TTC549 (cell line): ENCODE results near the gene IL22RA2.
"Not testable (repeated sequence)": the region's sequence is repeated elsewhere in the genome, so short reads cannot be mapped to it uniquely, and the experiment has no call there.

ENCODE experiments used
- FAIRE-seq: peaks from 2 replicates; lab custom pipeline; 2012; peaks lifted over from hg19 to GRCh38; lab: Jason Lieb, UNC

Gene IL22RA2

DNA sequence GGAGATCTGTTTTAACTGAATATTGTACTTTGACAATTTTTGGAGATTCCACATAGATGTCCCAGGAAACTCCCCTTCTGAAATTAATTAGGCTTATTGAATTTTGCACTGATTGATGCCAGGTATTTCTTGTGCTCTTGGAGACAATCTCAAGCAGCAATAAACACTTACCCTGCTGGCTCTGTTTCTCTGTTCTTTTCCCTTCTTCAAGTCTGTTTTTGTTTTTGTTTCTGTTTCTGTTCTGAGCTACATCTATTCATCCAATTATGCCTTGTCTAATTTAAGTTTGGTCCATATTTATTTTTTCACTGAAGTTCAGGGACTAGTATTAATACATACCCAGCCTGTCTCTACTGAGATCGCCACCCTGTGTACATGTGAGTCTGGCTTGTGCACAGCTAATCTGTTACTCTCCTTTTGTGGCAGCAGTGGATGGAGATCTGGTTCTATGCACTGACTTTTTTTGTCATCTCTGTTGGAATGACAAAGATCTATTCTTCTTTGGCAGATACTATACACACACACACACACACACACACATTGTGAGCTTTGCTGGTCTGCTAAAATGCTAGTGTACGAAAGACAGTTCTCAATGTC is 51.9 kb downstream of the IL22RA2 start:
- FAIRE-seq = no peak

DNA sequence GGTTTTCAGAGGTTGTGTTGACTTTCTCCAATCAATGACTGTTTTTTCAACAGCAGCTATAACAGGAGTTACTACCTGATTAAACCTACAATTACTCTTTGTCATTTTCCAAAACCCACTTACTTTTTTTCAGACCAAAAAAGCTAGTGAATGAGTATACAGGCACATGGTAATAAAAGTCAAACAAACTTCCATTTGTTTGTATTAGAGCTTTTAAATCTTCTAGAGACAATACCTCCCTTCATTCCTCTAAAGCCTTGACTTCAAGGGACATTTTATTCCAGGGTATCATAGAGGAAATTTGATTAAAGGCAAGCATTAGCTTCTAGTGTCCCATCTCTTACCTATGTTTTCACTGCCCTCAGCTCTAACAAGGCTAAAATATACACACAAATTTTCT is 52.7 kb downstream of the IL22RA2 start:
- no peak for FAIRE-seq

- FAIRE-seq = no peak
Observed at GRCh38 chr6:137119196-137120104, 54.0 kb downstream of the IL22RA2 start.

DNA sequence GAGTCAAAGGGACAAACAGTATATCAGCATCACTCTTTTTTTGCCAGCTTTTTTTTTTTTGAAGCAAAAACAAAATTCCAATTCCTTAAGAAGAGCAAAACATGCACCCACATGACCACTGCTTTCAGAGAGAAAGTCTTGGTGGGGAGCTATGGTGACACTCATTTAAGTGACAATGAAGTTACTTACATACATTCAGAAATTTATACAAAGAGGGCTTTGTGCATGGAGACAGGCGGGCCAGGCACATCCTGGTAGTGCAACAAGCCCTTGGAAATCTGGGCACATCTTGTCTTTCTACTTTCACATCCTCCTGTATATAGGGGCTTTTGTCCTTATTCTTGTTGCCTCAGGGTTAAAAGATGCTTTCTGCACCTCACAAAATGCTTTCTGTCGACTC is 55.9 kb downstream of the IL22RA2 start:
- no peak for FAIRE-seq

DNA sequence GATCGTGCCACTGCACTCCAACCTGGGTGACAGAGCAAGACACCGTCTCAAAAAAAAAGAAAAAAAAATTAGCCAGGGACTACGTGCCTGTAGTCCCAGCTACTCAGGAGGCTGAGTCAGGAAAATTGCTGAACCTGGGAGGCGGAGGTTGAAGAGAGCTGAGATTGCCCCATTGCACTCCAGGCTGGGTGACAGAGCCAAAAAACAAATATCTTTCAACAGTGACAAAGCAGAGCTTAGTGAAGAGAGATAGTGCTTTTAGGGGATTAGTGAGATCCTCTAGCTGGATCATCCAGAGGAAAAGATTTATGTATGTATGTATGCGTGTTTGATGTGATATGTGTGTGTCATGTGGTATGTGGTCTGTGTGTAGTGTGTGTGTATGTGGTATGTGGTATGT is 56.6 kb downstream of the IL22RA2 start:
- FAIRE-seq = no peak

DNA sequence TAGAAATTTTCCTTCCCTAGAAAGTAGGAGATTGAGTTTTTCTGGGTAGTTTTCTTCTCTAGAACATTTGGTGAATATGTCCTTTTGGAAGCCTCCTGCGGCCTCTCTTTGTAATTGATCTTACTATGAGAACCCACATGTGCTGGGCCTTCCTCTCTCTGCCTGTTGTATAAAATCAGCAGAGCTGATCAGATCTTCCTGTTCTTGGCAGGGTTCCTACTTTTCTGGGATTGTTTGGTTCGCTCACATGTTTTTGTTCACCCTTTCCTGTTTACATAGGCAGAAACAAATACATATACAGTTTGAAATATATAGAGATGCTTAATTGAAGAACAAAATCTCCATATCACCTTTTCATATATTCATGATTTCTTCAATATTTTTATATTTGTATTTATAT is 57.8 kb downstream of the IL22RA2 start:
- peak; percentile 68 for FAIRE-seq

- FAIRE-seq = no peak
Observed at GRCh38 chr6:137112067-137112355, 61.4 kb downstream of the IL22RA2 start.

DNA sequence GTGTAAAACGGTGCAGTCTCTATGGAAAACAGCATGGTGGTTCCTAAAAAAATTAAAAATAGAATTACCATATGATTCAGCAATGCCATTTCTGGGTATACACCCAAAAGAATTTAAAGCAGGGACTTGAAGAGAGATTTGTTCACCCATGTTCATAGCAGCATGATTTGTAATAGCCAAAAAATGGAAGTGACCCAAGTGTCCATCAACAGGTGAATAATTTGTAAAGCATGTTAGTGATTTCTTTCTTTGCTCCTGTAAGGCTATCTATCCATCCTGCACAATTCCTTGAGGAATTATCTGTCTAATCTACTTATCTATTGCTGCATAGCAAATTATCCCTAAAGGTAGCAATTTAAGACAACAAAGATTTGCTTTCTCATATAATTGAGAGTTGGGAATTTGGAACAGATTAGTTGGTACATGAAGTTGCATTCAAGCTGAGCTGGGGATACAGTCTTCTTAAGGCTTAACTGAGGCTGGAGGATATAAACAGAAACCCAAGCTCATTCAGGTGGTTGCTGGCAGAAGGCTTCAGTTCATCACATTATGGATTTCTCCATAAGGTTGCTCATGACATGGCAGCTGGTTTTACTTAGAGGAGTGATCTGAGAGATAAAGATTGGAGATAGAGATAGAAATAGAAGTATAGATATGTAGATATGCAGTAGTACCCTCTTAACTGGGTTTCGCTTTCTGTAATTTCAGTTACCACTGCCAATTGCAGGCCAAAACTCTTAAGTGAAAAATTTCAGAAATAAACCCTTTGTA is 62.0 kb downstream of the IL22RA2 start:
- FAIRE-seq = no peak

GRCh38 chr6:137107767-137108105 is 65.7 kb downstream of the IL22RA2 start:
- no peak for FAIRE-seq

DNA sequence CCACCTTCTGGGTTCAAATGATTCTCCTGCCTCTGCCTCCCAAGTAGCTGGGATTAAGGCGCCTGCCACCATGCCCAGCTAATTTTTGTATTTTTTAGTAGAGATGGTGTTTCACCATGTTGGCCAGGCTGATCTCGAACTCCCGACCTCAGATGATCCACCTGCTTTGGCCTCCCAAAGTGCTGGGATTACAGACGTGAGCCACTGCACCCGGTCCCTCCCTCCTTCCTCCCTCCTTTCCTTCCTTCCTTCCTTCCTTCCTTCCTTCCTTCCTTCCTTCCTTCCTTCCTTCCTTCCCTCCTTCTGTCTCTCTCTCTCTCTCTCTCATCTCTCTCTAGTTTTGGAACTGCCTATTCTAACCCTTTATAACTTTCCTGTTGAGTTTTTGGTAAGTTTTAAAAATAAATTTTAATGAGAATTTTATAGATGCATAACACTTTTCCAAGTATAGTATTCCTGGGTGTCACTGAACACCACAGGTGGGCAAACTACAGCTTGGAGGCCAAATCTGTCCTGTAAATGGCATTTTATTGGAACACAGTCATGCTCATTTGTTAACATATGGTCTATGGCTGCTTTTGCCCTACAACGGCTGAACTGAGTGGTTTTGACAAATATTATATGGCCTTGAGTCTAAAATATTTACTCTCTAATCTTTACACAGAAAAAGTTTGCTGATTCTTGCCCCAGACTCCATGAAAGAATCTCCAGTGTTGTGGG is 66.2 kb downstream of the IL22RA2 start:
- not testable (repeated sequence) for FAIRE-seq

DNA sequence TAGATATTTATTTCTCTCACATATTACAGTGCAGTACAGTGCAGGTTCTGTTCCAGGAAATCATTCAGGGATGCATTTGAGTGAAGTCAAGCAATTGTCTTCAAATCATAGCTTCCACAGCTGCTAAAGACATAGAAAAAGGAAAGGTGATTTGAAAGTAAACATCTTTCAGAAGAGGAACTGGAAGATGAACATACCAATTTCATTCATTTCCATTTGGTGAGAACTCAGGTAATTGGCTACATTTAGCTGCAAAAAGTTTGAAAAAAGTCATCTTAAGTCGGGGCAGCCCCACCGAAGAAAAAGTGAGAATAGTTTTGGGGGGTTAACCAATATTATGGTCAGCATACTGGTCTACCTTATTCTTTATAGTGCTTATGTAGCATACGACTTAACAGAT is 67.3 kb downstream of the IL22RA2 start:
- no peak for FAIRE-seq

- FAIRE-seq = no peak
Observed at GRCh38 chr6:137105375-137105774, 68.1 kb downstream of the IL22RA2 start.

GRCh38 chr6:137104926-137105325 is 68.5 kb downstream of the IL22RA2 start:
- no peak for FAIRE-seq

- no peak for FAIRE-seq
Observed at GRCh38 chr6:137102851-137103492, 70.5 kb downstream of the IL22RA2 start.

DNA sequence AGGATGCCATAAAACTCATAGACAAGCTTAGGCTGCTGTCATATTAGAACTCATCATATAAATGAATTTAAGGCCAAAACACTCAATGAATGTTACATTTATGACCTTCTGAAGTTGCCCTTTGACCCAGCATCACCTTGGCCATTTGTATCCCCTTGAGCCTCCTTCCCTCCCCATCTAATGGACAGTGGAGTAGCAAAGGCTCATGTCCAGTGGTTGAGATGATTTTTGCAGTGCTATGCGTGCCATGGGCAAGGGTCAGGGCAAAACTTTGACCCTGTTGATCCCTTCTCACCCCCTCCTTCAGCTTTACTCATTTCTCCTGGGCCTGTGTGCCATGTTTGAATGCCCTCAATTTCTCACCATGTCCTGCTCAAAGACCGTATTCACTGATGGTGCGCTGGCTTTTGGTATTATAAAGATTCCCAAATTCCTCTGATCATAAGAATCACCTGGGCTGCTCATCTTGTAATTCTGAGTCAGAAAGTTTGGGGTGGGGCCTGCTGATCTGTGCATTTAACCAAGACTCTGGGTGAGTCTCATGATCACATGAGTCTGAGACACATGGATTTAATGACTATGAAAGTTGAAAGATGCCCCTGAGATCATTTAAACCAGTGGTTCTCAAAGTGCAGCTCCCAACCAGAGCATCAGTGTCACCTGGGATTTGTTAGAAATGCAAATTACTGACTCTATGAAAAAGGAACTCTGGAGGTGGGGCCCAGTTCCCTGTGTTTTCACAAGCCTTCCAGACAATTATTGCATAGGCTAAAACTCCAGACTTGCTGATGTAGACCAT is 71.2 kb downstream of the IL22RA2 start:
- FAIRE-seq = no peak

- no peak for FAIRE-seq
Observed at GRCh38 chr6:137099689-137100403, 73.6 kb downstream of the IL22RA2 start.

GRCh38 chr6:137097526-137097925 is 75.9 kb downstream of the IL22RA2 start:
- FAIRE-seq = no peak

GRCh38 chr6:137097057-137097456 is 76.4 kb downstream of the IL22RA2 start:
- FAIRE-seq = no peak

DNA sequence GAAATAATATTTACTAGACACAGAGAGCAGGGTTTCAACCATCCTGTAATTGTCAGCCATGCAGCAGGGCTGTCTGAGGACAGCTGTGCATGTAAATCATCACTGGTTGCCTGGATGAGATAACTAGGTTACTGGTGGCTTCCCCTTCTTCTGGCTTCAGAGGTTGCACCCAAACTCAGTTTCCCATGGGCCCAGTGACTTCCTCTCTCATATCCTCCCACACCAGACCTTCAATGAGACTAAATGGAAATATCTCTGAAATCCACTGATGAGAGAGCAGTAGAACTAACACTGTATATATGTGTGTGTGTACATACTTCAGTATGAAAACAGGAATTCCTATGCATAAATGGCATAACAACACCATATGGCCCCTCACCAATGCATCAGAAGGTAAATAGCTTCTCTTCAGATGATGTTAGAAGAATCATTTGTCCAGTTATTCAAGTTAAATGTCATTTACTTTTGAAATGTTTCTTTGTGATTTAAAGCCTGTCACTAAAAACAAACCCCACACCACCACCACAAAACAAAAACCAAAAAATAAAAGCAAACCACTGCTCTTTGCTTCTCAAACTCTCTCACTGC is 77.7 kb downstream of the IL22RA2 start:
- no peak for FAIRE-seq

GRCh38 chr6:137095093-137095492 is 78.4 kb downstream of the IL22RA2 start:
- FAIRE-seq = no peak
